PC-9 (cell line): ENCODE data around the gene KCNK6.

ENCODE experiments used
- CTCF ChIP-seq: fragments of 200-600 bp; sonication (generic); conservative IDR thresholded peaks from 2 replicates; pipeline ENCODE4 v1.6.1; 2017; ENCODE audit warnings: mixed run types, antibody characterized with exemption, mild to moderate bottlenecking, moderate library complexity
- EZH2 ChIP-seq: fragments of 200-600 bp; sonication (generic); IDR thresholded peaks from 2 replicates; pipeline ENCODE4 v1.8.0; 2017; ENCODE audit warnings: antibody characterized with exemption, low read depth

DNA sequence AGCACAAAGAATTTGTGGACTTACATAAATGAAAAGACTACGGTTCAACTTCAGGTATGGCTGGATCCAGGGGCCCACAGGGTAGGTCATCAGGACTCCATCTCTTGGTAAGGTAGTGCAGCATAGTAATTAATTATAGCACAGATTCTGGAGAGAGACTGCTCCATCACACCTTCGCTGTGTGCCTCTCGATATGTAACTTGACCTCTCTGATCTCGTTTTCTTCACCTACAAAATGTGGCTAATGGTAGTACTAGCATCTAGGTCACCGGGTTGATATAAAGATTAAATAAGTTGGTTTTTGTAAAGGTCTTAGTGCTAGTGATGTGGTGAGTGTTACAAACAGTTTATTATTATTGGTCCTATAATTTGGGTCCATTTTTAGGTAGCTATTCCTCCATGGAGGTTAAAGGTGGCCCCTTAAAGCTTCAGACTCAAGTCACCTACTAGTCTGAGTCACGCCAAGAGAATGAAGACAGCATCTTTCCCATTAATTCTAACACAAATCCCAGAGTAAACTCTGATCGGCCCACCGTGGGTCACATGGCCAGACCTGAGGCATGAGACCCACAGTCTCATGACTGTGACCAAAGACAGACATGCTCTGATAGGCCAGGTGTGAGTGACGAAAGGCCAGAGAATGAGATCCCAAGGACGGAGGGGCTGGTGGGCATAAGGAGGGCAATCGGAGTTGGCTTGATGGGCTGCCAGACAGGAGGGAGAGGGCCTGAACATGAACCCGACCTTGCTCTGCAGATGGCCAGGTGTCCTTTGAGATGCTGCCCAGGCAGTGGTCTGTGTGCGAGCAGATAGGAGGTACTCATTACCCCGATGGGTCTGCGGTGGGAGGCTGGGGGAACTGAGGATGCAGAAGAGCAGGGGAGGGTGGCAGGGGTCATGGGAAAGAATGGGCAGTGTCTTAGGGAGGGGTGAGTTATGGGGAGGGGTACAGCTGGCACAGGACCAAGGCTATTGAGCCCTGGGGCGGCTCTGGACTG is 36.4 kb downstream of the KCNK6 start:
- no peak for TF ChIP-seq CTCF
- no peak for TF ChIP-seq EZH2
